NCI-H1436 (cell line): Measurements from ENCODE around the gene MRPS33.
A peak's percentile ranks its signal among the peaks of the same experiment; 100 is the strongest.
"Not testable (repeated sequence)": the region's sequence is repeated elsewhere in the genome, so short reads cannot be mapped to it uniquely, and the experiment has no call there.

Experiments
- DNase-seq: peaks from one replicate; lab custom pipeline; 2025; lab: John Stamatoyannopoulos, UW

Gene MRPS33

GRCh38 chr7:141014524-141015395 is at the start of gene MRPS33:
Gene MRPS33, minus strand, starts transcription at chr7:141014952. Its CDS starts 4,319 bp downstream, at chr7:141010633.
- DNase-seq, result peak; percentile 97

DNA sequence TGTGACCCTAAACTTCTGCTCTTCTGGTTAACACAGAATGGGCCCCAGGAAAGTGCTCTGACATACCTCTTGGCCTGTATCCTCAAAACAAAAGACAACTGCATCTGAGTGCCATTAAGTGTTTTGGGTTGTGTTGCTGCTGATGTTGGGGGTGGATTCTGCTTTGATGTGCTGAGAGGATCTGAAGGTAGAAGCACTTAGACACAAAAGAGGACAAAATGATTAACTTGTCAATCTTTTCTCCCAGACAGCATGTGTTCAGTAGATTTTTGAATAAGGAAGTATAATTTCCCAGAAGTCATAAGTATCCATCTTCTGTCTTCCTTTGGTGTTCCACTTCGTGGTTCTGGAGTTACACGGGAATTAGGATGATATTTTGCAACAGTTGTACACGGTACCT is 43.0 kb upstream of the MRPS33 start:
- no peak for DNase-seq

GRCh38 chr7:141055146-141055545 is 40.4 kb upstream of the MRPS33 start:
- DNase-seq, result no peak

DNA sequence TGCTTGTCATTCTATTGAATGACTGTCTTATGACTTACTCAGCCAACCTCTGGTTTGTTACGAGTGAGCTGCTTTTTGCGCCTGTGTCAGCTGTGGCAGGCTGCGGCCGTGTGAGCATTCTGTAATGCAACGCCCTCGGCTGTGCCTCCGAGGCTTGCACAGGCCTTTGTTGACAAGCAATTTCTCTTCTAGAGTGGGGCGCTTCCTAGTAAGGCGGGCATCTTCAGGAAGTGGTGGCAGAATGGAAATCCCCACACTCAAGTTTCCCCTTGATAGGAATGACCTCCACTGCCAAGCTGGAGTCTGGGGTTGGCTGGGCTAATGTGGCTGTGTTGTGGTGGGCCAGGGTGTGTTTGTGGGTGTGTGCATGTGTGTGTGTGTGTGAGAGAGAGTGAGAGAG is 38.9 kb upstream of the MRPS33 start:
- peak; percentile 28 for DNase-seq

GRCh38 chr7:141045842-141046620 is 31.3 kb upstream of the MRPS33 start:
- no peak for DNase-seq

DNA sequence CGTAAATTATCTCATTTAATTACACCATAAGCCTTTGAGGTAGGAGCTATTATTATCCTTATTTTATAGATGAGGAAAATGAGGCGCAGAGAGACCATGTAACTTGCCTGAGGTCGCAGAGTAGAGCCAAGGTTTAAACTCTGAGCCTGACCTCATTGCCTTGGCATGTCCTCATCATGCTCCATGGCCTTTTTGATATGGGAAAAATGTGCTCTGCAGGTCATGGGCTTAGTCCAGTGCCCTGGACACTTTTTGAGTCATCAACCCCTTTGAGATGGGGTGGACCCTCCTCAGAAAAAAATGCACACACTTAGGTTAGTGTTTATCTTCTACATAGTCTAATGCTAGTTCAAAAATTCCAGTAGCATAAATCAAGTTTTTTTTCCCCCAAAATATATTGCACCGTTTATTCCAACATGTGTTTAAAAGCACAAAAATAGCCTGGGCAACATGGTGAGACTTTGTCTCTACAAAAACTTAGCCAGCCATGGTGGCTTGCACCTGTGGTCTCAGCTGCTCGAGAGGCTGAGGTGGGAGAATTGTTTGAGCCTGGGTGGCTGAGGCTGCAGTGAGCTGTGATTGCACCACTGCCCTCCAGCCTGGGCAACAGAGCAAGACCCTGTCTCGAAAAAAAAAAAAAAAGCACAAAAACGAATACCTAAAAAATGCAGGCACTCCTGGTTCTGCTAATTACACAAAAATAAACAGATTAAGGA is 30.5 kb upstream of the MRPS33 start:
- no peak for DNase-seq

DNA sequence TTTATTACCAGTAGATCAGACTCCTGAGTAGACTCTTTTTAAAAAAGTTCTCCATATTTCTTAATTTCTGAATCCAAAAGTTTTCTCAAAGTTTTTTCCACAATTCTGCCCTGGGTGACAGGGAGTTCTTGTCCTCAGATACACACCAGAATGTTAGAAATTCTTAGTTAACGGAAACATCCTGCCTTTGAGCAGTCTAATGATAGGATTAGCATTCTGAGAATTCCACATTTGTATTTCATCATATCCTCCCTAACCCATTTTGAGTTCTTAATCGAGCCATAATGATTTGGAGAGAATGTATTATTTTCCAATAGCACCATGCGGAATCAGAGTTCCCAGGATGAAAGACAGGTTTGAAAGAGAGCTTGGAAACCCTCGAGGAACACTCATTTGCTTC is 28.9 kb upstream of the MRPS33 start:
- DNase-seq, result no peak

GRCh38 chr7:141042222-141043193 is 27.8 kb upstream of the MRPS33 start:
- DNase-seq, result no peak

DNA sequence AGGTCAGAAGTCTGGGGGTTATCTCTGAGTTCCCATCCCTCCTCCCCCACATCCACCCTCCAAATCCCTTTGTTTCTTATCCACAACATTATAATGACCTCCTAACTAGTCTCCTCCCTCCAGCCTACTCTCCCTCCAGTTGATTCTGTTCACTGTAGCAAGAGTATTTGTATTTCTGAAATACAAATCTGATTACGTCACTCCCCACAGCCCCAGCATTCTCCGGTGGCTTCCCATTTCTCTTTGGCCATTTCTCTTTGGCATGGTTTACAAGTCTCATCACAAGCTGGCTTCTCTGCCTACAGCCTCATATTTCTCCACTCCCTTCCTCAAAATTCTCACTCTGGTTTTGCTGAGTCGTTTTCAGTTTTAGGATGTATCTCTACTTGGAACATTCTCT is 24.6 kb upstream of the MRPS33 start:
- DNase-seq, result no peak

GRCh38 chr7:141038100-141038499 is 23.3 kb upstream of the MRPS33 start:
- DNase-seq, result not testable (repeated sequence)

GRCh38 chr7:141032539-141033323 is 18.0 kb upstream of the MRPS33 start:
- not testable (repeated sequence) for DNase-seq

DNA sequence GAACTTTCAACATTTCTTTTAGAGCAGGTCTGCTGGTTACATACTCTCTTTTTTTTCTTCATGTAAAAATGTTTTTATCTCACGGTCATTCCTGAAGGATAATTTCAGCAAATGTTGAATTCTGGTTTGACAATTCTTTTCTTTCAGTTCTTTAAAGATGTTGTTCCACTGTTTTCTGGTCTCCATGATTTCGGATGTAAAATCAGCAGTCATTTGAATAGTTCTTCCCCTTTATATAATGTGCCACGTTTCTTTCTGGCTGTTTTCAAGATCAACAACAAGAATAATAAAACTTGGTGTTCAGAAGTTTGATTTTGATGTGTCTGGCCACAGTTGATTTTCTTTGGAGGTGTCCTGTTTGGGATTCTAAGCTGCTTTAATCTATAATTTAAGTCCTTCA is 14.0 kb upstream of the MRPS33 start:
- no peak for DNase-seq

GRCh38 chr7:141027043-141027442 is 12.3 kb upstream of the MRPS33 start:
- DNase-seq, result peak; percentile 3

GRCh38 chr7:141024668-141025067 is 9.9 kb upstream of the MRPS33 start:
- no peak for DNase-seq

GRCh38 chr7:141023295-141023694 is 8.5 kb upstream of the MRPS33 start:
- DNase-seq, result no peak

DNA sequence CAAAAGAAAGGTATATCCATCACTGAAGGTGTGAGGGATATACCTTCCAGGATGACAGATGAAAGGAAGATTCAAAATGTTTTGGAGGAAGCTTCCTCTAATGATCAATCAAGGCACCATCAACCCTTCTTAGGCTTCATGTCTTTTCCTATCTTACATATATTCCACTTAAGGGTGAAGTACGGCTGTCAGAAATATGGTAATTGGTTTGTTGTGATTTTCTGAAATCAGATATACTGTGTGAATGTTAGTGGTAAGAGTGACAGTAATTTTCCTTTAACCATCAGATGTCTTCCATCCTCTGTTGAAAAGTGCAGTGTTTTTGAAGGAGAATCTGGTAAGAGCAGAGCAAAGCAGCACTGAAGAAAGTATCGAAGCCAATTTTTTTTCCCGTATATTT is 2.8 kb upstream of the MRPS33 start:
- no peak for DNase-seq

GRCh38 chr7:141016349-141016748 is 1.6 kb upstream of the MRPS33 start:
- DNase-seq, result no peak

DNA sequence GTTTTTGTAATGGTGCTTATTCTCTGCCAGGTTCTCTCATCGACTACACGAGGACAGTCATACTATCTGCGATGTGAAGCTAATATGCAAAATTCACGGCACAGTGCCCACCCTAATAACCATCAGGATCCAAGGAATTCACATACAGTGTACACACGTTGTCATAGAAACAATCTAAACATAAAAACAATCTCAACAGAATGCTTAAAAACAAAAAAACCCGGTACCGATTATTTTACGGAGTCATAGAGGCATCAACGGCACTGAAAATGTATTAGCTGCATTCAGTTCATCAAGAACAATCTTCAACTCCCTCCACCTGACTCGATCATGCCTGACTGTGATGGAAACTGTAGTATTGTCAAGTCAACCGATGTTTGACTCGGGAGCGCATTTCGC is 628 bp downstream of the MRPS33 start:
- no peak for DNase-seq

DNA sequence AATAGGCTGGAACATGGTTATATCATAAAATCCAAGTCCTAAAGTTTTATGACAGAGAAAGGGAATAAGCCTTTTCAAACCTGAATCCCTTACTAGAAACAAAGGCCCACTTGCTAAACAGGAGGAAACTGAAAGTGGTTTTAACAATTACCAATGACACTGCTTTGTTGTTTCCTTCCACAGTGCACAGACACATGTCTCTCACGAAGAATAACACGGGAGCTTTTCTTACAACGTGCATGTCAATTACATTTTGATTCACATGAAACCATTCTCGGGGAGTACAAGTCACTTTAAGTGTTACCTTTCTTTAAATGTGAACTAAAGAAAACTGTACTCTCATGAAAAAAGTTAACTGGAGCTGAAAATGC is 1.4 kb downstream of the MRPS33 start:
- no peak for DNase-seq

DNA sequence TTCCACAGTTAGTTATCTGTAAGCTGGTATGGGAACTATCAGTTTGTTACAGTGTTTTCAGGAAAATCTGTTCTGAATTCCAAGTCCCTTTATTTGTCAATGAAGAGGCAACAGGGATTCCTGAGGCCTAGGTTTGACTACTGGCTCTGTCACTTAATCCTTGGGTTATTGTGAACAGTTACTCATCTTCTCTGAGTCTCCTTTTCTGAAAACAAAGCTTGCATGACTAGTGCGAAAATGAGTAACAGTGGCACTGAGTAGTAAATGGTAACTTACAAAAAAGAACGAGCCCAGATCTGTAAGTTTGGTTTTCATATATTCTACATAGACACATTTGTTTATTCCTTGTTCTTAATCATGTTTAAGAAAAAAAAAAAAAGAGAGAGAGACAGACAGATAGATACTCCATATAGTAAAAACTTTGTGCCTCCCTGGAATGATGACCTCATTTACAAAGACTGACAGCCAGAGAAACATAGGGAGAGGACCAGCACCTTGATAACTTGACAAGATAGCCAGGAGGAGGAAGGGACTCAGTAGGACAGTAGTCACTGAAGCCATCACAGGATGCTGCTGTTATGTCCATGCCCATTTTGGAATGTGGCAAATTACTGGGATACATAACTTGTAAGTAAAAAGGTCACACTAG is 1.9 kb downstream of the MRPS33 start:
- DNase-seq, result no peak
